ENCODE results near the gene FIG4.

GRCh38 chr6:109793792-109794191, 102.7 kb downstream of the FIG4 start:
- TF ChIP-seq, protein P1, sequence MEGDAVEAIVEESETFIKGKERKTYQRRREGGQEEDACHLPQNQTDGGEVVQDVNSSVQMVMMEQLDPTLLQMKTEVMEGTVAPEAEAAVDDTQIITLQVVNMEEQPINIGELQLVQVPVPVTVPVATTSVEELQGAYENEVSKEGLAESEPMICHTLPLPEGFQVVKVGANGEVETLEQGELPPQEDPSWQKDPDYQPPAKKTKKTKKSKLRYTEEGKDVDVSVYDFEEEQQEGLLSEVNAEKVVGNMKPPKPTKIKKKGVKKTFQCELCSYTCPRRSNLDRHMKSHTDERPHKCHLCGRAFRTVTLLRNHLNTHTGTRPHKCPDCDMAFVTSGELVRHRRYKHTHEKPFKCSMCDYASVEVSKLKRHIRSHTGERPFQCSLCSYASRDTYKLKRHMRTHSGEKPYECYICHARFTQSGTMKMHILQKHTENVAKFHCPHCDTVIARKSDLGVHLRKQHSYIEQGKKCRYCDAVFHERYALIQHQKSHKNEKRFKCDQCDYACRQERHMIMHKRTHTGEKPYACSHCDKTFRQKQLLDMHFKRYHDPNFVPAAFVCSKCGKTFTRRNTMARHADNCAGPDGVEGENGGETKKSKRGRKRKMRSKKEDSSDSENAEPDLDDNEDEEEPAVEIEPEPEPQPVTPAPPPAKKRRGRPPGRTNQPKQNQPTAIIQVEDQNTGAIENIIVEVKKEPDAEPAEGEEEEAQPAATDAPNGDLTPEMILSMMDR (conservative IDR thresholded peaks at IDR 0.05; ENCODE audit: low read depth, low read length), result no peak
- no peak for TF ChIP-seq EZH2 (IDR thresholded peaks at IDR 0.05; ENCODE audit: low read length, unreplicated experiment)

Data from PC-3 (cell line).